ENCODE measurements around the gene WDR5B.

Gene WDR5B

GRCh38 chr3:122443090-122443489 lies 27.2 kb upstream of the WDR5B start:
- DNase-seq (ENCODE audit: insufficient read length, low spot score) (no peak), FAIRE-seq (no peak)
- TF ChIP-seq SPI1 (IDR thresholded peaks at IDR 0.05; ENCODE audit: low read depth, low read length) = no peak
- TF ChIP-seq POU2F2 (IDR thresholded peaks at IDR 0.05; ENCODE audit: low read depth, low read length) = no peak
- no peak for TF ChIP-seq POLR2AphosphoS5 (IDR thresholded peaks at IDR 0.05; ENCODE audit: low read depth, low read length)
- no peak for TF ChIP-seq PAX5 (IDR thresholded peaks at IDR 0.05; ENCODE audit: insufficient read depth, low read length, severe bottlenecking)
- no peak for TF ChIP-seq POLR2A (IDR thresholded peaks at IDR 0.05; ENCODE audit: low read depth, low read length)
- TF ChIP-seq TAF1 (IDR thresholded peaks at IDR 0.05; ENCODE audit: low read depth, low read length) = no peak

GRCh38 chr3:122435950-122436349 lies 20.1 kb upstream of the WDR5B start:
- no peak for FAIRE-seq
- no peak for DNase-seq (ENCODE audit: insufficient read length, low spot score)
- TF ChIP-seq SPI1 (IDR thresholded peaks at IDR 0.05; ENCODE audit: low read depth, low read length) (no peak), TAF1 (IDR thresholded peaks at IDR 0.05; ENCODE audit: low read depth, low read length) (no peak), POLR2A (IDR thresholded peaks at IDR 0.05; ENCODE audit: low read depth, low read length) (no peak), POLR2AphosphoS5 (IDR thresholded peaks at IDR 0.05; ENCODE audit: low read depth, low read length) (no peak), PAX5 (IDR thresholded peaks at IDR 0.05; ENCODE audit: insufficient read depth, low read length, severe bottlenecking) (no peak), POU2F2 (IDR thresholded peaks at IDR 0.05; ENCODE audit: low read depth, low read length) (no peak)

- DNase-seq (ENCODE audit: insufficient read length, low spot score) (no peak), FAIRE-seq (no peak)
- TF ChIP-seq POU2F2 (IDR thresholded peaks at IDR 0.05; ENCODE audit: low read depth, low read length) (no peak), PAX5 (IDR thresholded peaks at IDR 0.05; ENCODE audit: insufficient read depth, low read length, severe bottlenecking) (no peak), SPI1 (IDR thresholded peaks at IDR 0.05; ENCODE audit: low read depth, low read length) (no peak), POLR2AphosphoS5 (IDR thresholded peaks at IDR 0.05; ENCODE audit: low read depth, low read length) (no peak), POLR2A (IDR thresholded peaks at IDR 0.05; ENCODE audit: low read depth, low read length) (no peak), TAF1 (IDR thresholded peaks at IDR 0.05; ENCODE audit: low read depth, low read length) (no peak)
These were observed 14.5 kb upstream of the WDR5B start for GRCh38 chr3:122430371-122430770.

GRCh38 chr3:122427857-122428471 lies 12.1 kb upstream of the WDR5B start:
- TF ChIP-seq TAF1 (IDR thresholded peaks at IDR 0.05; ENCODE audit: low read depth, low read length) (no peak), POU2F2 (IDR thresholded peaks at IDR 0.05; ENCODE audit: low read depth, low read length) (no peak), POLR2A (IDR thresholded peaks at IDR 0.05; ENCODE audit: low read depth, low read length) (no peak), SPI1 (IDR thresholded peaks at IDR 0.05; ENCODE audit: low read depth, low read length) (no peak), POLR2AphosphoS5 (IDR thresholded peaks at IDR 0.05; ENCODE audit: low read depth, low read length) (no peak), PAX5 (IDR thresholded peaks at IDR 0.05; ENCODE audit: insufficient read depth, low read length, severe bottlenecking) (no peak)
- DNase-seq (ENCODE audit: insufficient read length, low spot score) = no peak
- FAIRE-seq = peak; percentile 54

DNA sequence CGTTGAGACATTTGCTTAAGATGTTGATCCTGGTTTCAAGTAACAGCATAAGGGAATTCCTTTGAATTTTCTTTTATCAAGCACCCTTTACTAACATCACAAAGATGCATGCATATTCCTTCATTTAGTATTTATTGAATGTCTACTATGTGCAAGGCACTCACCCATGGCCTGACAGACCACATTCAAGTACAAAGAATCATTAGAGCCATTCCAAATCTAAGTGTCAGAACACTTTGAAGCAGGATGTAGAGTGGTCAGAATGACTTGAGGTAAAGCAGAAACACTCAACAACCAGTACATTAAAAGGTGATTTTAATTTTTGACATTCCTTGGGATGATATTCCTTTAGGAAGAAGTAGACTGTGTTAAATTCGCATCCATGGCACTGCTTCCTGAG lies 6.0 kb upstream of the WDR5B start:
- TF ChIP-seq TAF1 (IDR thresholded peaks at IDR 0.05; ENCODE audit: low read depth, low read length) (no peak), PAX5 (IDR thresholded peaks at IDR 0.05; ENCODE audit: insufficient read depth, low read length, severe bottlenecking) (no peak), POU2F2 (IDR thresholded peaks at IDR 0.05; ENCODE audit: low read depth, low read length) (no peak), POLR2AphosphoS5 (IDR thresholded peaks at IDR 0.05; ENCODE audit: low read depth, low read length) (no peak), SPI1 (IDR thresholded peaks at IDR 0.05; ENCODE audit: low read depth, low read length) (no peak), POLR2A (IDR thresholded peaks at IDR 0.05; ENCODE audit: low read depth, low read length) (no peak)
- no peak for FAIRE-seq

DNA sequence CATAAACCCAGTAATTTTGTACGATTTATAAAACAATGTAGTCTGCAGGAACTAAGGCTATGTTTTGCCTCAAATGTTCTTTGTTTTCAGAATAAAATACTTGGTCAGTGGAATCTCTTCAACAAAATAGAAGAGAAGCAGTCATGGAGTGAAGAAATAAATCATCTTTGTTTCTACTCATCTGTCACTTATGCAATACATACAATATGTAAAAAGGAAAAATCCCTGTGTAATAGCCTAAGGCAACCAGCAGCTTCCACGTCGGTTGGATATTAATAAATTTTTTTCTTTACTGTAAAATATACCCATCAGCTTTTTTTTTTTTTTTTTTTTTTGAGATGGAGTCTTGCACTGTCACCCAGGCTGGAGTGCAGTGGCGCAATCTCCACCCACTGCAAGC lies 5.2 kb upstream of the WDR5B start:
- FAIRE-seq (no peak), DNase-seq (ENCODE audit: insufficient read length, low spot score) (no peak)
- TF ChIP-seq POU2F2 (IDR thresholded peaks at IDR 0.05; ENCODE audit: low read depth, low read length) (no peak), POLR2A (IDR thresholded peaks at IDR 0.05; ENCODE audit: low read depth, low read length) (no peak), POLR2AphosphoS5 (IDR thresholded peaks at IDR 0.05; ENCODE audit: low read depth, low read length) (no peak), TAF1 (IDR thresholded peaks at IDR 0.05; ENCODE audit: low read depth, low read length) (no peak), PAX5 (IDR thresholded peaks at IDR 0.05; ENCODE audit: insufficient read depth, low read length, severe bottlenecking) (no peak), SPI1 (IDR thresholded peaks at IDR 0.05; ENCODE audit: low read depth, low read length) (no peak)

More for the DNA sequence above, 6.0 kb upstream of the WDR5B start:
- DNase-seq (ENCODE audit: insufficient read length, low spot score) = no peak

GRCh38 chr3:122416966-122417365 lies 1.1 kb upstream of the WDR5B start:
- FAIRE-seq (peak; percentile 13), DNase-seq (ENCODE audit: insufficient read length, low spot score) (no peak)
- TF ChIP-seq POU2F2 (IDR thresholded peaks at IDR 0.05; ENCODE audit: low read depth, low read length) (no peak), POLR2A (IDR thresholded peaks at IDR 0.05; ENCODE audit: low read depth, low read length) (no peak), PAX5 (IDR thresholded peaks at IDR 0.05; ENCODE audit: insufficient read depth, low read length, severe bottlenecking) (no peak), POLR2AphosphoS5 (IDR thresholded peaks at IDR 0.05; ENCODE audit: low read depth, low read length) (no peak), SPI1 (IDR thresholded peaks at IDR 0.05; ENCODE audit: low read depth, low read length) (no peak), TAF1 (IDR thresholded peaks at IDR 0.05; ENCODE audit: low read depth, low read length) (no peak)

DNA sequence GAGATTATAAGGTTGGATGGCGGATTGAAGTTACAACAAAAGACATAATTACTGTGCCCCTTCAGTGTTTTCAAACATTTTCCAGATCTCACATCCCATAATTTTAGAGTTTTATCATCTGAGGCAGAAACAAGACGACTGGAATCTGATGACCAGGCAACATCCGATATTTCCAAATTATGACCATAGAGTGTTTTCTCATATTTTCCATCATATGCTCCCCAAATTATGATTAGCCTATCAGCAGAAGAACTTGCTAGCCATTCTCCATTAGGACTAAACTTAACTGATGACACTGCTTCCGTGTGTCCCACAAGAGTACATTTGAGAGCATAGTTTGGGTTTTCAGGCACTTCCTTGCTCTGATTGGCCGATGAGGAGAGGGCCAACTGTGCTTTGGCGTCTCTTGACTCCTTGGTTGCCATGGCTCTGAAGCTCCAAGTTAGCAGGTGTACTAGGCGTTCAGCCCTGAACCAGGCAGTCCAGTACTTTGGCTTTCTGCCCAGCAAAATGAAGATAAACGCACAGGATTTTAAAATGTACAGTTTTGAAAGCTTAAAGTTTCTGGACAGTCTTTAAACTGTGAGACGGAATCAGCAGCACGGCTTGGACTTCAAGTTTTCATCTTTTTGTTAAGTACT lies 638 bp downstream of the WDR5B start:
- DNase-seq (ENCODE audit: insufficient read length, low spot score) (peak; percentile 38), FAIRE-seq (no peak)
- no peak for TF ChIP-seq POLR2AphosphoS5 (IDR thresholded peaks at IDR 0.05; ENCODE audit: low read depth, low read length)
- TF ChIP-seq PAX5 (IDR thresholded peaks at IDR 0.05; ENCODE audit: insufficient read depth, low read length, severe bottlenecking) = no peak
- TF ChIP-seq POU2F2 (IDR thresholded peaks at IDR 0.05; ENCODE audit: low read depth, low read length) = no peak
- TF ChIP-seq TAF1 (IDR thresholded peaks at IDR 0.05; ENCODE audit: low read depth, low read length) = no peak
- TF ChIP-seq SPI1 (IDR thresholded peaks at IDR 0.05; ENCODE audit: low read depth, low read length) = peak; percentile 61
- no peak for TF ChIP-seq POLR2A (IDR thresholded peaks at IDR 0.05; ENCODE audit: low read depth, low read length)

DNA sequence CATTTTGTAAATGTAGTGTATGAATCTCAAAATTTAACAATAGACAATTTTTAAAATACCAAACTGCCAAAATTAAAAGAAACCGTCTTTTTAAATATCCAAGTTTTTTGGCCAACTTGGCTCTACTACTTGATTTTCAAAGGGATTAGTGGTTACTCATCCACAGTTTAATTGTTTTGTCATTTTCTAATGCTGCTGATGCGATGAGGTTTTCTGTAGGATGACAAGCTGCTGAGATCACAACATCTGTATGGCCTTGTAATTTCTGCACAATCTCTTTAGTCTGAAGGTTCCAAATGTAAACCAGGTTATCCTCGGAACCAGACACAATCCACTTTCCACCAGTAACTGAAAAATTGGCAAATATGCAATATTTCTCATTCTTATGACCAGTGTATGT lies 1.5 kb downstream of the WDR5B start:
- FAIRE-seq = no peak
- no peak for DNase-seq (ENCODE audit: insufficient read length, low spot score)
- TF ChIP-seq POLR2AphosphoS5 (IDR thresholded peaks at IDR 0.05; ENCODE audit: low read depth, low read length) (no peak), POLR2A (IDR thresholded peaks at IDR 0.05; ENCODE audit: low read depth, low read length) (no peak)
